WERI-Rb-1 (cell line): ENCODE measurements around the gene BCAR3.

Experiments used
- DNase-seq: peaks from one replicate; pipeline ENCODE4 v3.0.0-alpha.2; 2020
- H3K27ac ChIP-seq: fragments of 250-450 bp; sonication (Bioruptor Pico); 2 replicates; pipeline ENCODE4 v1.5.1; 2020; ENCODE audit warnings: mild to moderate bottlenecking, moderate library complexity
- H3K27me3 ChIP-seq: fragments of 250-450 bp; sonication (Bioruptor Pico); 2 replicates; pipeline ENCODE4 v1.5.1; 2021; ENCODE audit warnings: mild to moderate bottlenecking, low read depth, moderate library complexity; ENCODE audit not compliant: insufficient read depth, severe bottlenecking
- H3K36me3 ChIP-seq: fragments of 250-450 bp; sonication (Bioruptor Pico); 2 replicates; pipeline ENCODE4 v1.5.1; 2020; ENCODE audit warnings: mild to moderate bottlenecking, moderate library complexity
- H3K4me3 ChIP-seq: 2 replicates; pipeline ENCODE4 v1.5.1; 2011; ENCODE audit warnings: low read depth, mild to moderate bottlenecking, control low read depth, low read length
- H3K9me3 ChIP-seq: fragments of 250-450 bp; sonication (Bioruptor Pico); 2 replicates; pipeline ENCODE4 v1.5.1; 2021; ENCODE audit warnings: mild to moderate bottlenecking, moderate library complexity; ENCODE audit not compliant: severe bottlenecking
- TF ChIP-seq, protein P1 (sequence below): IDR thresholded peaks from 2 replicates; pipeline ENCODE4 v1.5.1; 2011; ENCODE audit warnings: low read depth, mild to moderate bottlenecking, control low read depth, inconsistent platforms, low read length

The BCAR3 gene

DNA sequence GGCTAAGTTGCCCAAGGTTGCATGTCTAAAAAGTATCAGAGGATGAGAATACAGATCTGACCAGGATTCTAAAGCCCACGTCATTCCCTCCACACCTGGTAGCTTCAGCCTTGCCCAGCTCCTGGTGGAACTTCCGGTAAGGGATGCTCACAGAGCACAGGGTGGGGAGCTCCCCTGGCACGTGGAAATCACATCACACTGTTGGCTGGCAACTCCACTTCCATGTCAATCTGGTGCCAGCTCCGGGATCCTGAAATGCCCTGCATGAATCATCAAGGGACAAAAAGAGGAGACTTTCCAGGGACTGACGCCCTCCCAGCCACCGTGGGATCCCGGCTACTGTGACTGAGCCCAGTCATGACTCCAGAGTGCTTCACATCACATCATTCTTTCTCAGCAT lies 12.4 kb upstream of the BCAR3 start:
- no peaks in the 10 kb centered on the region for H3K9me3 ChIP-seq
- no peak for DNase-seq
- no peak overlapping the region for H3K4me3 ChIP-seq
- no peaks in the 10 kb centered on the region for H3K36me3 ChIP-seq
- no peak overlapping the region for H3K27ac ChIP-seq
- H3K27me3 ChIP-seq = no peaks in the 10 kb centered on the region
- TF ChIP-seq, protein P1, sequence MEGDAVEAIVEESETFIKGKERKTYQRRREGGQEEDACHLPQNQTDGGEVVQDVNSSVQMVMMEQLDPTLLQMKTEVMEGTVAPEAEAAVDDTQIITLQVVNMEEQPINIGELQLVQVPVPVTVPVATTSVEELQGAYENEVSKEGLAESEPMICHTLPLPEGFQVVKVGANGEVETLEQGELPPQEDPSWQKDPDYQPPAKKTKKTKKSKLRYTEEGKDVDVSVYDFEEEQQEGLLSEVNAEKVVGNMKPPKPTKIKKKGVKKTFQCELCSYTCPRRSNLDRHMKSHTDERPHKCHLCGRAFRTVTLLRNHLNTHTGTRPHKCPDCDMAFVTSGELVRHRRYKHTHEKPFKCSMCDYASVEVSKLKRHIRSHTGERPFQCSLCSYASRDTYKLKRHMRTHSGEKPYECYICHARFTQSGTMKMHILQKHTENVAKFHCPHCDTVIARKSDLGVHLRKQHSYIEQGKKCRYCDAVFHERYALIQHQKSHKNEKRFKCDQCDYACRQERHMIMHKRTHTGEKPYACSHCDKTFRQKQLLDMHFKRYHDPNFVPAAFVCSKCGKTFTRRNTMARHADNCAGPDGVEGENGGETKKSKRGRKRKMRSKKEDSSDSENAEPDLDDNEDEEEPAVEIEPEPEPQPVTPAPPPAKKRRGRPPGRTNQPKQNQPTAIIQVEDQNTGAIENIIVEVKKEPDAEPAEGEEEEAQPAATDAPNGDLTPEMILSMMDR = no peak

DNA sequence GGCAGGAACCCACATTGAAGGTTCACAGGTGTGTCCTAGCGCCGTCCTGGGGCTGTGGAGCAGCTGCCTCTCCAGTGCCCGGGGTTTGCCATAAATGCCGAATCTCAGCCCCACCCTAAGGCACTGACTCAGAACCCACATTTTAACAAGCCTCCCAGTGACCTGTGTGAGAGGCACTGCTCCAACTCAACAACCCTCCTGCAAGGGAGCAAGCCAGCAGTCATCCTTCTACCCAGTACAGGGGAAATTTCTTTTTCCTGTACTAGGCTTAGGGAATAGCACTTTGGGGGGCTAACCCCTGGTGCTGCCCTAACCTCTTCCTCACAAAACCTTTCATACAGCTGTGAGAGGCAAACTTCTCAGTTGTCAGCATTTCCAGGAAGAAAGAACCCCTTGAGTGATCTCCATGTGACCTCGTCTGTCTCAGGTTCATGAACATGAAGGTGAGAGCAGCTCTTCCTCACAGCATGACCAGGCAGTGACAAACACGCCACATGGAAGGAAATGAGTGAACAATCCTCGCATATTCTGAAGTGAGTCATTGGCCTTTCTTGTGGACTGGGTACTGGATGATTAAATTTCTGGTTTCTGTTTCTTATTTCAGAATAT lies 11.4 kb upstream of the BCAR3 start:
- Histone ChIP-seq H3K27ac (no peak overlapping the region), H3K9me3 (no peaks in the 10 kb centered on the region), H3K36me3 (no peaks in the 10 kb centered on the region), H3K27me3 (no peaks in the 10 kb centered on the region), H3K4me3 (no peak overlapping the region)
- no peak for DNase-seq
- TF ChIP-seq, protein P1 = no peak

DNA sequence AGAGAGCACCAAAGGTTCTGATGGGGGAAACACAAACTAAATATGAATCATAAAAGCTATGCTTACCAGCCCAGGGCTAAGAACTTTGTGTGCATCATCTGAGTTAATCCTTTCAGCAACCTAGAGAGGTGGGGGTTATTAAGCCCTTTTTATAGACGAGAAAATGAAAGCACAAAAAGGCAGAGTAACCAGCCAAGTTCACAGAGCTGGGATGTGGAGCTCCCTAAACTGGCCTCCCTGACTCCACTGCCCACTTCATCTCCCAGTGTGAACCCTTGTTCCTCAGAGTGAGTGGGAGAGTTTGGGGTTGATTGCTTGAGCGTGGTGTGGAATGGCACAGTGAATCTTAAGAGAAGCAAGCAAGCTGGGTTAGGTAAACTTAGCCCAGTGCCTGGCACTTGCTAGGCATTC lies 10.8 kb upstream of the BCAR3 start:
- Histone ChIP-seq H3K36me3 (no peaks in the 10 kb centered on the region), H3K27me3 (no peaks in the 10 kb centered on the region), H3K9me3 (no peaks in the 10 kb centered on the region), H3K4me3 (no peak overlapping the region), H3K27ac (no peak overlapping the region)
- DNase-seq = no peak
- TF ChIP-seq, protein P1 = no peak

DNA sequence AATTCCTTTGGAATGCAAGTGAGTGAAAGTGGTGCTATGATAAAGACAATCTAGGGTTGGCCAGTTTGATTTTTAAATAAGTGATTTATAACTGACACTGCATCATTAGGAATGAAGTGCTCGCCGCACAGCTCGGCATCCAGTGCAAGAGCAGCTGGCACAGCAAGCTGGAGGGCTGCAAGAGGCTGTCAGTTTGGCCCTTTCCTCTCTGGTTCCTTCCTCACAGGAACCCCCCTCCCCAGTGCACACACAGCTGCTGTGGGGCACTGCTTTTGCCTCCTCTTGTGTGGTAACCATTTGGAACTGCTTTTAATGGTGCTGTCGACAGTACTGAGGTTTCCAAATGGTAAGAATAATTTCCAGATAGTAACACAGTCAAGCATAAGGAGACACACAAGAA lies 10.4 kb upstream of the BCAR3 start:
- Histone ChIP-seq H3K27me3 (no peaks in the 10 kb centered on the region), H3K9me3 (no peaks in the 10 kb centered on the region), H3K4me3 (no peak overlapping the region), H3K36me3 (no peaks in the 10 kb centered on the region), H3K27ac (no peak overlapping the region)
- no peak for DNase-seq
- TF ChIP-seq, protein P1 = no peak

DNA sequence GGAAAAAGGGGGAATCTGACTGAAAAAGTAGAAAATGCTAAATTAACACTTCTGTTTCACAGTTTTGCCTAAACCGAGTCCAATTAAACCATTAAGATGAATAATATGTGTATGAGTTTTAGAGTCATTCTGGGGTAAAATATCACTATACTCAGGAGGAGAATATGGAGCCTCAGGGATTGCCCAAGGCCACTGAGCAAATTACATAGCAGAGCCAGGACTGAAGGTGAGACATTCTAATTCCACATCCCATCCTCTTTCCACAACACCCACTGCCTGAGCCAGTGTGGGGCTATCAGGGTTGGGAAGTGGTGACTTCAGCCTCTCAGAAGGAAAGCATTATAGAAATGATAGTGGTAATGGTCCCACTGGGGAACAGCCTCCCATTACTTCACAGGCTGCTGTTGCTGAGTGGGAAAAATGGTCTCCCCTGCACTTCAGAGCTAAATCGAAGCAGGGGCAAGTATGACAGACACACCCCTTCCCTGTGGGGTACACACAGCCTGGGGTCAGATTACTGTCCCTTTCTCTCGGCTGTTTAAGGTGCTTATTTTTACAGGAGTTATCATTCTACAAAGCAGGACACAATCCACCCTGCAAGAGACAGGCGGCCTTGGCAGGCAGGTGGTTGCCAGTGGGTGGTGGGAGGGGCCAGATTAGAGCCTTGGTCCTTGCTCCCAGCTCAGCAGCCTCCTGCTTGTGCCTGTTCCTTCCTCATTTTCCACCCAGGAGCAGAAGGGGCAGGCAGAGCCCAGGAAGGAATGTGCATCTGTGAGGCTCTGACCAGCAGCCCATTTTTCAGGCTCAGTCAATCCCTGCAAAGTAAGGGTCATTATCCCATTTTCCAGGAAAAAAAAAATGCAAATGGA lies 9.5 kb upstream of the BCAR3 start:
- peak; percentile 83 for DNase-seq
- H3K27me3 ChIP-seq = no peaks in the 10 kb centered on the region
- no peaks in the 10 kb centered on the region for H3K36me3 ChIP-seq
- no peak overlapping the region for H3K27ac ChIP-seq
- no peak overlapping the region for H3K4me3 ChIP-seq
- no peaks in the 10 kb centered on the region for H3K9me3 ChIP-seq
- TF ChIP-seq, protein P1 = no peak
